Measurements from ENCODE around the gene GBF1.

The GBF1 gene

GRCh38 chr10:102280397-102281101 is 35.2 kb downstream of the GBF1 start:
- TF ChIP-seq CTCF (IDR thresholded peaks at IDR 0.05) = no peak

GRCh38 chr10:102281102-102281487 is 35.8 kb downstream of the GBF1 start:
- TF ChIP-seq CTCF (IDR thresholded peaks at IDR 0.05) = no peak

GRCh38 chr10:102283488-102283887 is 38.2 kb downstream of the GBF1 start:
- no peak for TF ChIP-seq CTCF (IDR thresholded peaks at IDR 0.05)

- TF ChIP-seq CTCF (IDR thresholded peaks at IDR 0.05) = no peak
Measured at GRCh38 chr10:102283890-102284289, 38.6 kb downstream of the GBF1 start.

GRCh38 chr10:102284531-102284930 is 39.2 kb downstream of the GBF1 start:
- TF ChIP-seq CTCF (IDR thresholded peaks at IDR 0.05) = no peak

- no peak for TF ChIP-seq CTCF (IDR thresholded peaks at IDR 0.05)
Measured at GRCh38 chr10:102285133-102285532, 39.8 kb downstream of the GBF1 start.

- no peak for TF ChIP-seq CTCF (IDR thresholded peaks at IDR 0.05)
Measured at GRCh38 chr10:102286216-102286615, 40.9 kb downstream of the GBF1 start.

- TF ChIP-seq CTCF (IDR thresholded peaks at IDR 0.05) = no peak
Measured at GRCh38 chr10:102287538-102287937, 42.2 kb downstream of the GBF1 start.
